GM19452 (cell line): ENCODE results near the gene TTLL11.
A peak's percentile ranks its signal among the peaks of the same experiment; 100 is the strongest.

Experiments used
- ATAC-seq: cut with Tn5 transposase; IDR thresholded peaks from one replicate; pipeline ENCODE4 v1.9.1; 2021; ENCODE audit not compliant: unreplicated experiment

Gene TTLL11, protein sequence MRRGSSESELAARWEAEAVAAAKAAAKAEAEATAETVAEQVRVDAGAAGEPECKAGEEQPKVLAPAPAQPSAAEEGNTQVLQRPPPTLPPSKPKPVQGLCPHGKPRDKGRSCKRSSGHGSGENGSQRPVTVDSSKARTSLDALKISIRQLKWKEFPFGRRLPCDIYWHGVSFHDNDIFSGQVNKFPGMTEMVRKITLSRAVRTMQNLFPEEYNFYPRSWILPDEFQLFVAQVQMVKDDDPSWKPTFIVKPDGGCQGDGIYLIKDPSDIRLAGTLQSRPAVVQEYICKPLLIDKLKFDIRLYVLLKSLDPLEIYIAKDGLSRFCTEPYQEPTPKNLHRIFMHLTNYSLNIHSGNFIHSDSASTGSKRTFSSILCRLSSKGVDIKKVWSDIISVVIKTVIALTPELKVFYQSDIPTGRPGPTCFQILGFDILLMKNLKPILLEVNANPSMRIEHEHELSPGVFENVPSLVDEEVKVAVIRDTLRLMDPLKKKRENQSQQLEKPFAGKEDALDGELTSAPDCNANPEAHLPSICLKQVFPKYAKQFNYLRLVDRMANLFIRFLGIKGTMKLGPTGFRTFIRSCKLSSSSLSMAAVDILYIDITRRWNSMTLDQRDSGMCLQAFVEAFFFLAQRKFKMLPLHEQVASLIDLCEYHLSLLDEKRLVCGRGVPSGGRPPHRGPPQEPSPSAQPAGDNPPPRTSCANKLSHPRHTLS

DNA sequence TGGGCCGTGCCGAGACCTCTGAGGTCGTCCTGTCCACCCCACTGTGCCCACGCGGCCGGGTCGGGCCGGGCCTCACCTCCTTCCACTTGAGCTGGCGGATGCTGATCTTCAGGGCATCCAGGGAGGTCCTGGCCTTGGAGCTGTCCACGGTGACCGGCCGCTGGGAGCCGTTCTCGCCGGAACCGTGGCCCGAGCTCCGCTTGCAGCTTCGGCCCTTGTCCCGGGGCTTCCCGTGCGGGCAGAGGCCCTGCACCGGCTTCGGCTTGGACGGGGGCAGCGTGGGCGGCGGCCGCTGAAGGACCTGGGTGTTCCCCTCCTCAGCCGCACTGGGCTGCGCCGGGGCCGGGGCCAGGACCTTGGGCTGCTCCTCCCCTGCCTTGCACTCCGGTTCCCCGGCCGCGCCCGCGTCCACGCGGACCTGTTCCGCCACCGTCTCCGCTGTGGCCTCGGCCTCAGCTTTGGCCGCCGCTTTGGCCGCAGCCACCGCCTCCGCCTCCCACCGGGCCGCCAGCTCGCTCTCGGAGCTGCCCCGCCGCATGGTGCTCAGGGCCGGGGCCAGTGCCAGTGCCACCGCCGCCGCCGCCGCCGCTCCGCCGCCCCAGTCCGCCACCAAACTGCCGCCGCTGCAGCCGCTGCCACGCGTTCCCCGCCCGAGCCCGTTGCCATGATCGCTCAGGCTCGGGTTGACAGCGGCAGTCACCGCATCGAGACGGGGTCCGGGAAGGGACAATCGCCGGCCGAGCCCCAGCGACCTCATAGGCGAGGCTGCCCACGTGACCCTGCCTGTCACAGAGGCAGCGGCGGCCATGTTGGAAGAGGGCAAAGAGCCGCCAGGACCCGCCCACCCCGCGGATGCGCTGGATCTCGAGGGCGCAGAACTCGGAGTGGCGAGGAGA is at the start of gene TTLL11:
Gene TTLL11 (minus strand): TSS at position 698 of the 896 bp plus-strand sequence. CDS start 160 bp downstream, at position 538.
- ATAC-seq: peak; percentile 92

DNA sequence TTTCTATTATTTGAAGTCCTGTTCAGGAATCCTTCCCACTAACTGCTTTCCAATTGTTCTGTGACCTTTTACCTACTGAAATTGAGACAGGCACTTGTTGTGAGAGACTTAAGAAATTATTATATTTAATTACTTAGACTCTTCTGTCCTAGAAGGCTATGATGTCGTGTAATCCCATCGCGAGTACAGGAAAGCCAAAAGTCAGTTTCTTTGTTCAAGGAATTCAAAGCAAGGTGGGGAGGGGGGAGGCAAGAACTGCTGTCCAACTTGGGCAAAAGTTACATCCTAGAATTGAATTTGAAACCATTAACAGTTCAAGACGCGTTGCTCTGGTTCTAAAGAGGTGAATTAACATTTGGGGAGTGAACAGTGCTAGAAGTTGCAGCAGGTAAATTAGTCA is 48.6 kb upstream of the TTLL11 start:
- no peak for ATAC-seq

DNA sequence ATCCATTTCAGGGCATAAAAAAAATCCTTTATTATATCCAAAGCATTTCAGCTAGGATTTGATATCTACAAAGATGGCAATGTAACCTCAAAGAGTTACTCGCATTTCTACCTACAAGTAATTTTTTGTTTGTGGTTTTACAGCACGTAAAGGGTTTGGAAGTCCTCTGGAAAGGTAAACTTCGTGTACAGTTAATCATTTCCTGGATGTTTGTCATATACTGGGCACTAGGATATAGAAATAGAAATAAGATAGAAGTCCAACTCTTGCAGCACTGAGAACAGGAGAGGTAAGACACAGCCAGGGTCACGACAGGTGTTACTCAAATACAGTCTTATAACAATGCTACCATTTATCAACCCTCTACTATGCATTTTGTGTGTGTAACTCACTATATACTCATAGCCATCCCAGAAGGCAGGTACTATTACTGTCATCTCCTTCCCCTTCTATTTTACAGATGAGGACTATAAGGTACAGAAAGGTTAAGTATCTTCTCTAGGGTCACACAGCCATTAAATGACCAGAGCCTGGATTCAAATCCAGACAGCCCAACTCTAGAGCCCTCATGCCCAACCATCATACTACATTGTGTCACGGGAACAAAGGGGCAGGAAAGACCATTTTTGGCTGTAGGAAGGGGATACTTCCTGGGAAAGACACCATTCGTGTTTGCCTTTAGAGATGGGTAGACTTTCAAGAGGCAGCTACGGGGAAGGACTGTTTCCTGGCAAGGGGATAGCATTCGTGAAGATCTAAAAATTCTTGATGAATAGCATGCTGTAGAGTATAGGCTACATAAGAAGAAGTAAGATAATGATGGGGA is 47.5 kb upstream of the TTLL11 start:
- no peak for ATAC-seq

DNA sequence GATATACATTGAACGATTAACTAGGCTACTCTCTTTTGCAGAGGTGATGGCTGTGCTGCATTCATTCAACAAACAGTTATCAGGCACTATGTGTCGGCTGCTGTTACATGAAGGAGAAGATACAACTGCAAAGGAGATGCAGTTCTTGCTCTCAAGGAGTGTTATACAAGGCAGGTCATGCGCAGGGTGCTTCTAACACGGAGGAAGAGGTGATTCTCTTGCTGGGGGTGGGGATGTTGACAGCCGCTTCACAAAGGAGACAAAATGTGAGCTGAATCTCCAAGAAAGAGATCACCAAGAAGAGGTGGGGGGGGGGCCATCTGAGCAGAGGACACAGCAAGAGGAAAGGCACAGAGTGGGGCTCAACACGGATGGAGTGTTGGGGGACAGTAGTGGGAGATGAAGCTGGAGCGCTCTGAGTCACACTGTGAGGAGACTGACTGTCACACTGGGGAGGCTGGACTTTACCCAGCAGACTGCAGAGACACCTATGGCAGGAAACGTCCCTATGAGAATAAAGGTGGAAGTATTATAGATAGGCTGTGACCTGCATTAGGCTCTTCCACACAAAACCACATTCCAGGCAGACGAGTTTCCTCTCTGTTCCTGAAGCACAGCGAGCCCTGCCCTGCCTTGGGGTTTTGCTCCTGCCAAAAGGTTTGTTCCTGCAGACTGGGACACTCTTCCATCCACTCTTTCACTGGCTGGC is 45.6 kb upstream of the TTLL11 start:
- no peak for ATAC-seq

DNA sequence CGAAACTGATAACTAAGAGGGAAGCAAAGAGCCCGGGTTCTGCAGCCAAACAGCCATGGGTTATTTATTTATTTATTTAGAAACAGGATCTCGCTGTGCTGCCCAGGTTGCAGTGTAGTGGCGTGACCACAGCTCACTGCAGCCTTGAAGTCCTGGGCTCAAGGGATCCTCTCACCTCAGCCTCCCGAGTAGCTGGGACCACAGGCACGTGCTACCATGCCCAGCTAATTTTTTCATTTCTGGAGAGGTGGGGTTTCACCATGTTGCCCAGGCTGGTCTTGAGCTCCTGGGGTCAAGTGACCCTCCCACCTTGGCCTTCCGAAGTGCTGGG is 42.4 kb upstream of the TTLL11 start:
- ATAC-seq: no peak

DNA sequence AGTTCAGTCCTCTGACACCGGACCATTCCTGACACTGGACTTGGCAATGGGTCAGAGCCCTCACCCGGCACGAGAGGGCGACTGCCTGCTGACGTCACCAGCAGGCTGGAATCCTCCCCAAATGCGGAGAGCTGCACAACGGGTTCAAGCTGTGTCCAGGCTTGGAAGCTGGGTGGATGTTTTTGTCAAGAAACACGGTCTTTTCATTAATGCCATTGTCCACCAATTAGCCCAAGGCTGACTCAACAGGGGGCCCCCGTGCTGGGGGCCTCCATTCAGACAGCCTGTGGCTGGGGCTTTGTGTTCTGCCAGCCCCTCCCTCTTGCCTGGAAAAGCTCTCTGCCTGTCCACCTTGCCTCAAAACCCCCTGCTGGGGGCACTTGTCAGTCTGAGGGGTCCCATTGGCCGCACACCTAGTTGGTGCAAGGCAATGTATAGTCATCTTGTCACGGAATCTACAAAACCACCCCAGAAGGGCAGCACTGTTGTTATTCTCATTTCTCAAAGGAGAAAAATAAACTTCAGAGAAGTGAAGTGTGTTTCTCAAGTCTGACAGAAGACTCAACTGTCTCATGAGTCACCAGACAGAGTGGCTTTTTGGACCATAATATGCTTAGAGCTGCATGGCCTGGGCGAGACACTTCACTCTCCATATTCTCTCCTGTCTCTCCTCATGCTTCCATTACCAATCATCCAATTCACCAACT is 41.9 kb upstream of the TTLL11 start:
- ATAC-seq: no peak

DNA sequence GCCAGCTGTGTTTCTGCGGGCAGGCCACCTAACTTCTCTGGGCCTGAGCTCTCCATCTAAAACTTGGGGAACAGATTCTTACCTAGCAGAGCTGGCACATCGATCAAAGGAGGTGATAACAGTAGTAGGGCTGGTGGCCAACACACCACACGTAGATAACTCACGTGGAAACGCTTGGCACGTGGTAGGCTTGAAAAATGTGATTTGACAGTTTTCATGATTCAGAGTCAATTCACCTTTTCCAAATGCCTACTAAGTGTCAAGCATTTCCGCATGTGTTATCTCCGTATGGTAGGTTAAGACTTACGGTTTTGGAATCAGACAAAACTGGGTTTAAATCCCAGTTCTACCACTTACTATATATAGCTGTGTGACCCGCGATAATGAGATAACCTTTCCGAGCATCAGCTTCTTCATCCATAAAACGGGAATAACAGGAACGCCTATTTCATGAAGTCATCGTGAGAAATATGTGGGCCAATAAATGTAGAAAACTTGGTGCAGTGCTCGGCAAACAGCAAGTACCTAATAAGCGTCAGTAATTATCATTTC is 41.0 kb upstream of the TTLL11 start:
- ATAC-seq: no peak

DNA sequence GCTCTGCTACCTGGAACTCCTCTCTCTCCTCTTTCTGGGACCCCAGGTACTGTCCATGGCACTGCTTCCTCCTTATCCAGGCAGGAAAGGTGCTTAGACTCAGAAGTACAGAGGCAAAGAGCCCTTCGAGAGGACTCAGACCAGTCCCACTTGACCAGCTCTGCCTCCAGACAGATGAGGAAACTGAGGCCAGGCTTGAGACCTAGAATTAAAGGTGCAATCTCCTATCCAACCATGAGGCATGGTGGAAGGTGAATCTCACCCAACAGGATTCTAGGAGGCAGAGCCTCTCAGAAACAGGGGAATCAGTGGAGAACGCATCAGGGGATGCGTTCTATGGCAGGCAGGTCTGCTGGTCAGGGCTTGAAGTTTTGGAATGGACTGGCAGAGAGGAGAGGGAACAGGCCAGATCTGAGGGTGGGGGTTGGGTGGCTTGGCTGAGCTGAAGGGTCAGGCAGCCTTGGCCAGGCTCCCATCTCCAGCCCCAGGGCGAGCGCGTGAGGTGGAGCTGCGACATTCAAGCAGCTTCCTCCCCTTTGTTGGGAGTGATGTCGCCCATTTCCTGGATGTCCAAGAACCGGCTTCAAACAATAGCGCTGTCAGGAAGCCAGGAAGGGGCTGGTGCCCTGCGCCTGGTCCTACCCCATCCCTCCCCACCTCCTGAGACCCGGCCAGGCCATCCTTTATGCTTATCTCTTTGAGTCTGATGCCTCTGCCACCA is 40.3 kb upstream of the TTLL11 start:
- no peak for ATAC-seq

DNA sequence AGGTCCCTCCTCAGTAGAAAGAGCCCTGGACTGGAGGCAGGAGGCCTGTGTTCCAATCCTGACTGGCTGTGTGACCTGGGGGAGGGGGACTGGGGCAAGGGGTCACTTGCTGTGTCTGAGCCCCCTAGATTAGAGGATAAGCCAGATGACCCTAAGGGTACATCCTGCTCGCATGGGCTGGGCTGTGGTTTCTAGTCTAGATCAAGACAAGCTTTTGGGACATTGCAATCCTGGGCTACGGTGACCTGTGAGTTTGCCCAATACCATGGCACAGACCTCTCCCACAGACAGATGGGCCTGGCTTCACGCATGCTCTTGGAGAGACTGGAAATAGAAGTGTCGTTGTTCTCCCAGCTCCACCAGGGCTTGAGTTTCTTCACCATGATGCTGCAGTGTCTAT is 39.4 kb upstream of the TTLL11 start:
- ATAC-seq: no peak

DNA sequence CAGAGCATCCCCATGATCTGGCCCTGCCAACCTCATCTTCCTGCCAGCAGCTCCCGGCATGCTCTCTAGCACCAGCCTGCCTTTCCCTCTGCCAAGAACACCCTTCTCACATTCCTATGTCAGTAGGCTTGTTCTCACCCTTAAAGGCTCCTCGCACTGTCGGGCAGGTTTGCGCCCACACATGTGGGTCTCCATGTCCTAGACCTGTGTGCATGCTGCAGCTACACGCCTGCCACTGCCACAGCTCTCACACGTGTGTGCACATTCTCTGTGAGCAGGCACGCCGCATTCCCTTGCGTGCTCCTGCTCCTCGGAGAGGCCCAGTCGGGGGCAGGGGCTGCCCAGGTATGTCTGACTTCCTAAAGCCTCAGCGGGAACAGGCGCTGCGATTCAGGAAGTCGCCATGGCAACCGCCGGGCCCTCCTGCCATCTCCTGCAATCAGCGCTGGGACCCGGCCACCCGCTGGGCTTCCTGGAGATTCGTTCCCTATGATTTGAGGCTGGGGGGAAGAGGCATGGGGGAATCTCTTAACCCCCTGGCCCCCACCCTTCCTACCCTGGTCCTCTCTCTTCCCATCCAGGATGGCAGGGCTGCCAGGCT is 38.4 kb upstream of the TTLL11 start:
- no peak for ATAC-seq

DNA sequence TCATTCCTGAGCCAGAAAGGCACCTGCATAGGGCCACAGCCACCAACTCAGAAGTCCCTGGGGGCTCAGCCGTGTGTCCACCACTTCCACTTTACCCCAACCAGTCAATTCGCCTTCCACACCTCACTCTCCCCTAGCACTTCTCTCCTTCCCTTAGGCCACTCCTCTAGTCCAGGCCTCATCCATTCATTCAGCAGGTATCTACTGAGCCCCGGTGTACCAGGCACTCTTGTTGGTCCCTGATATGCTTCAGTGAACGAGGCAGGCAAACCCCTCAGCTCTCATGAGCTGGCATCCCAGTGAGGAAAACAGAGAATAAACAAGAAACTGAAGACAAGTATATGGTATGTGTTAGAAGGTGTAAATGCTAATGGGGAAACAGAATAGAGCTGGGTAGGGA is 37.7 kb upstream of the TTLL11 start:
- no peak for ATAC-seq

DNA sequence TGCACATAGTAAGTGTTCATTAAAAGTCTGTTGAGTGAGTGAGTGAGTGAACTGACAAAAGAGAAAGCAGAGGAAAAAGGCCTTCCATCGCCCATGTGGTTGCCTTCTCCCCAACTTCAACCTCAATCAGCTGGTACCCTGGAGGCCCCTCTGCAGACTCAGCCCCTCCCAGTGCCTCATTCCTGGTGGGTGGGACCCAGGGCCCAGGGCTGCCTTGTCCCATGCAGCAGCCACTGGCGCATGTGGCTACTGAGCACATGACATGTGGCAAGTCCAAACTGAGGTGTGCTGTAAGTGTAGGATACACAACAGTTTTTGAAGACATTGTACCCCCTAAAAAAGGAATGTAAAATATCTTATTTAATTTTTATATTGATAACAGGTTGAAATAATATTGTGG is 36.9 kb upstream of the TTLL11 start:
- ATAC-seq: no peak

DNA sequence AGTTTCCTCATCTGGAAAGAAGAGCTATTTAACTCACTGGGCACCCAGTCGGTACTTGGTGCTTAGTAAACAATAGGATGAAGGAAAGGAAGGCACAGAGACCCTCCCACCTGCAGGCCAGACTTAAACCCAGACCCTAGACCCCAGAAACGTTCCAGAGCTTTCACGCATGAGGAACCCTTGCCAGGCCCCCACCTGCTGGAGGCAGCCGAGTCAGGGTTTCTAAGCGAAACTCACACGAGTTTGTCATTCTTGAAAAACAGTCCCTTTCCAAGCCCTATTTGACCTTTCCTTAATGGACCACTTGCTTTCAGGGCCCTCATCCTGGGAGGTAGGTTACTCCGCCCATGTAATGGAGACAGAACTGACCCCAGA is 35.8 kb upstream of the TTLL11 start:
- ATAC-seq: no peak

DNA sequence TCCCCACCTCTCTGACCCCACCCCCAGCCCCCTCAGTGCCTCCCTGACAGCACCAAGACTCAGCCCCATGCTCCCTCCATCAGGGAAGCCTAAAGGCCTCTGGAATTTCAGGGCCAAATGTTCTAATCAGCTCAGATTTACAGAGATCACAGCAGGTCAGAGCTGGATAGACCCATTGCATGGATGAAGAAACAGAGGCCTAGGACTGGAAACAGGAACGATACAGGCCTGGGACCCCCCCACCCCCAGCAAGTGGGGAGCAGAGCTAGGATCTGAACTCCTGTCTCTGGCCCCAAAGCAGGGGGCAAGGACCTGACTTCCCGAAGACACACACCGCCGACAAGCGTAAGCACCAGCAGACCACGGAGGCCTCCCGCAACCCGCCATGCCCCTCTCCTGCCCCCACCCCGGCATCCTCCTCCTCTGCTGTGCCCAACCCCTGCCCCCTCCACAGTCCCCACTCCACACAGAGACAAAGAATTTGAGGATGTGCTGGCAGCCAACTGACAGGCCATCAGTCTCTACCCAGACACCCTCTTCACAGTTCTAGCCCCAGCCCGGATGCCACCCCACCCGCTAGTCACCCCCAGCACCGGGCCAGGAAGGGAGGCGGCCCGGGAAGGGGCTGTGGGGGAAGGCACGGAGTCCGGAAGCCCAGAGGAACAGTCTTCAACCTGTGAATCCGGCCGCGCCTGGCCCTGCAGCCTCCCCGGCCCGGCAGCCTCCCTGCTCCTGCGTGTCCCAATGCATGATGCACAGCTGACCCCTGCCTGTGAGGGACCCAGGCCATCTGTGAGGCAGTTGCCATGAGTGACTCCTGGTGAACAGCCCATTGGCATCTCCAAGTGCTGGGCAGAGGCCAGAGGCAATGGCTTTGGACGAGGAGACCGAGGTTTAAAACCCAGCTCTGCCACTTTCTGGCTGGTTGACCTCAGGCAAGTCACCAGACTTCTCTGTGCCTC is 35.2 kb upstream of the TTLL11 start:
- ATAC-seq: no peak

DNA sequence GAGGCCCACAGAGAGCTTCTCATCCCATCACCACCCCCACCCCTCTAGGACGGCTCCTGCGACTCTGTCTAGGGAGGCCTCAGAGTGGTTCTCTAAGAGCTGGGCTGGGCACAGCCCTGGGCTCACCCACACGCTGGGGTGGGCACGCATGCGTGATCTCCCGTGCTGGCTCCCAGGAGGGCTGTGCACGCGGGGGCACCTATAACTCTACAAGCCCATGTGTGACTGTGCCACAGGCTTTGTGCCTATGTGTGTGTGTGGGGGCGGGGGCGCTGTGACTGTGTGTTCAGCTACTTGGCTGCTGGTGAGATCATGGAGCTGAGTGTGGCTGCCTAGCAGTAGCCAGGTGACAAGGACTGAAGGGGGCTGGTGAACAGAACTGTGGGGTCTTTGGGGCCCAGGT is 34.3 kb upstream of the TTLL11 start:
- no peak for ATAC-seq

DNA sequence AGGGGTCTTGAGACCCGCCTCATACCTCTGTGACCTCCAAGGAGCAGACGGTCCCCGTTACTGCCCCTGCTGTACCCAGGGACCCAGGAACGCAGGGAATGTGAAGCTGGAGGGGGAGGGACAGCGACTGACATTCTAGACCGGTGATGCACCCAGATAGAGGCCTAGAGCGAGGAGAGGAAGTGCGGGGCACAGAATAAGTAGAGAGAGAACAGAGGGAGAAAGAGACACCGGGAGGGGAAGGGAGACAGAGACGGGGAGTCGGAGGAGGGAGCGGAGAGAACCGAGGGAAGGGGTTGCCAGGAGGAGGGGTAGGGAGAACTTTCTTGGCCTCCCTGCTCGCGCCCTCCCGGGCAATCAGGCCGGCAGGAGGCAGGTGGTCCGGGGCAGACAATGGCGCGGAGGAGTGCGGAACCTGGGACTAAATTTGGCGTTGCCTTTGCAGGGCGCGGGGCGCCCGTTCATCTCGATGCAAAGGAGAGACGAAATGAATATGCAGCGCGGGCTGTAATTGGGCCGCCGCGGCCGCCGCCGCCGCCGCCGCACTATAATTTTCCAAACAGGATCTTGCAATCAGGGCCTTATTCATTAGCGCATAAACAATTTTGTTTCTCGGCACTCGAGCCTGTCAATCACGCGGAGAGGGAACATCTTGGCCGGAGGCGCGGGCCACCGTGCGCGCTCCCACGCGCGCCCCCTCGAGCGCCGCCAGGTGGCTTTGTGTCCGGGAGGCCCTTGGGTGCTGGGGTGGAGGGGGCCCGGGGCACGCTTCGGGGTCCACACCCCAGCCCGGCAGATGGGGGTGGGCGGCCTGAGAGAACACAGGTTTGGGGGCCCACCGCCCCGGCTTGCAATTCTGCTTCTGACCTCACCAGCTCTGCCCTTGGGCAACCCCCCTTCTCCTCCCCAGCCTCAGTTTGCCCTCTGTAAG is 33.5 kb upstream of the TTLL11 start:
- no peak for ATAC-seq
